ENCODE measurements around the gene RRAS. TPM values are rescaled to one million over a fixed set of nuclear protein-coding genes. Genes with fewer than 3 reads are reported as not detected.

RRAS gene
- total RNA-seq, 1 experiment from 2014 or later, result 55.9 TPM

GRCh38 chr19:49605605-49606004, 34.3 kb downstream of the RRAS start:
- H3K79me2 ChIP-seq (ENCODE audit: insufficient read depth, low read length), result peaks cover 65% of the 10 kb centered on the region
- no peak overlapping the region for H2AFZ ChIP-seq (ENCODE audit: low read depth, low read length, poor library complexity, severe bottlenecking)
- no peak overlapping the region for H3K4me2 ChIP-seq (ENCODE audit: low read length)
- peaks cover 25 to 31% of the 10 kb centered on the region in 2 experiments; a peak in 3 of 4 replicates for H3K36me3 ChIP-seq (ENCODE audit: control insufficient read depth in 1 of 2, insufficient read depth in 2 of 2, low read length in 2 of 2)
- RAD21 ChIA-PET (ENCODE audit: low non-redundant PET in 1 of 2, low total read pairs in 2 of 2, uncharacterized antibody in 2 of 2, unreplicated experiment in 2 of 2), result no interaction called here
- H3K9me2 ChIP-seq (ENCODE audit: insufficient read depth), result no peaks in the 10 kb centered on the region
- no peaks in the 10 kb centered on the region for H3K9me3 ChIP-seq (ENCODE audit: control insufficient read depth in 1 of 2, insufficient read depth in 1 of 2, low read depth in 1 of 2, low read length in 2 of 2)
- intact Hi-C loops (cut with micrococcal nuclease), result no loop called here
- no peak for TF ChIP-seq REST (IDR thresholded peaks at IDR 0.05; ENCODE audit: low read depth)
- no peaks in the 10 kb centered on the region for H3K27me3 ChIP-seq (ENCODE audit: insufficient read depth, low read length)
- H3K4me1 ChIP-seq (ENCODE audit: control insufficient read depth in 1 of 2, insufficient read depth in 2 of 2, low read length in 2 of 2), result no peaks in the 10 kb centered on the region
- no peak for ATAC-seq
- CTCF ChIA-PET, result no interaction called here
- H3K9ac ChIP-seq (ENCODE audit: low read length), result no peak overlapping the region
- no peak overlapping the region for H3K27ac ChIP-seq (ENCODE audit: low read depth, low read length)
- DNase-seq (ENCODE audit: low read depth, low spot score), result no peak
- no TSS peak for BruUV-seq (replicated peaks)
- POLR2A ChIA-PET, result no interaction called here
- no peak overlapping the region for H3K4me3 ChIP-seq (replicated peaks in 1 of 2; ENCODE audit: low read depth in 1 of 2, low read length in 2 of 2)
- H4K20me1 ChIP-seq (ENCODE audit: insufficient read depth), result no peaks in the 10 kb centered on the region

- H3K9me3 ChIP-seq (ENCODE audit: control insufficient read depth in 1 of 2, insufficient read depth in 1 of 2, low read depth in 1 of 2, low read length in 2 of 2), result no peaks in the 10 kb centered on the region
- TF ChIP-seq ELF1 (IDR thresholded peaks at IDR 0.05; ENCODE audit: borderline replicate concordance, low read depth) (no peak), MAX (IDR thresholded peaks at IDR 0.05) (no peak), YY1 (IDR thresholded peaks at IDR 0.05; ENCODE audit: extremely low read depth, insufficient replicate concordance, low read depth, low read length) (no peak), EZH2 (IDR thresholded peaks at IDR 0.05) (no peak)
- H3K36me3 ChIP-seq (ENCODE audit: control insufficient read depth in 1 of 2, insufficient read depth in 2 of 2, low read length in 2 of 2), result peaks cover 35 to 41% of the 10 kb centered on the region in 2 experiments; a peak in 3 of 4 replicates
- intact Hi-C loops (cut with micrococcal nuclease), result no loop called here
- H3K27me3 ChIP-seq (ENCODE audit: insufficient read depth, low read length), result no peaks in the 10 kb centered on the region
- no peaks in the 10 kb centered on the region for H3K4me1 ChIP-seq (ENCODE audit: control insufficient read depth in 1 of 2, insufficient read depth in 2 of 2, low read length in 2 of 2)
- no peaks in the 10 kb centered on the region for H4K20me1 ChIP-seq (ENCODE audit: insufficient read depth)
- H3K4me3 ChIP-seq (replicated peaks in 1 of 2; ENCODE audit: low read depth in 1 of 2, low read length in 2 of 2), result no peak overlapping the region
- H3K9me2 ChIP-seq (ENCODE audit: insufficient read depth), result no peaks in the 10 kb centered on the region
- ATAC-seq, result no peak
- H3K27ac ChIP-seq (ENCODE audit: low read depth, low read length), result no peak overlapping the region
- POLR2A ChIA-PET, result interaction anchor here (1.2 kb wide), 1 partner anchor 11 kb away, joined by 3 read pairs; no protein-coding TSS in a partner anchor
- no peak overlapping the region for H3K9ac ChIP-seq (ENCODE audit: low read length)
- RAD21 ChIA-PET (ENCODE audit: low non-redundant PET in 1 of 2, low total read pairs in 2 of 2, uncharacterized antibody in 2 of 2, unreplicated experiment in 2 of 2), result interaction anchor here in 1 of 2 experiments (0.5 kb wide), 1 partner anchor 11 kb away, joined by 3 read pairs; no protein-coding TSS in a partner anchor
- no peak overlapping the region for H2AFZ ChIP-seq (ENCODE audit: low read depth, low read length, poor library complexity, severe bottlenecking)
- no peak for DNase-seq (ENCODE audit: low read depth, low spot score)
- no peak overlapping the region for H3K4me2 ChIP-seq (ENCODE audit: low read length)
- peaks cover 64% of the 10 kb centered on the region for H3K79me2 ChIP-seq (ENCODE audit: insufficient read depth, low read length)
- CTCF ChIA-PET, result no interaction called here
- BruUV-seq (replicated peaks), result no TSS peak
These were observed 37.1 kb downstream of the RRAS start for GRCh38 chr19:49602806-49603205.

All from HCT116 (cell line).